Psoas muscle (tissue), 8 donors: Measurements from ENCODE around the gene UVSSA. TPM values are rescaled to one million over a fixed set of nuclear protein-coding genes. Genes with fewer than 3 reads are reported as not detected.

Experiments used
- ATAC-seq, 4 donors: fragments of 200-7000 bp; cut with Tn5 transposase; one replicate each; pipeline ENCODE4 v1.9.1; 2020; ENCODE audit warnings: moderate library complexity in 3 of 4, mild to moderate bottlenecking in 2 of 4
- DNase-seq, 2 donors: peaks; one replicate each; pipeline ENCODE4 v3.0.0-alpha.2; 2020
- H3K27ac ChIP-seq: fragments of 200-600 bp; one replicate; pipeline ENCODE4 v1.8.0; 2022
- H3K27me3 ChIP-seq, 3 donors: fragments of 200-600 bp in 1 of 3; one replicate each; pipeline versions ENCODE4 v1.6.1 to v1.8.0; 2013 to 2022; ENCODE audit warnings: low read length in 2 of 3, mild to moderate bottlenecking in 2 of 3, moderate library complexity in 1 of 3; ENCODE audit not compliant: insufficient read depth in 3 of 3
- H3K36me3 ChIP-seq, 2 donors: fragments of 200-600 bp in 1 of 2; one replicate each; pipeline versions ENCODE4 v1.6.1 to v1.8.0; 2013 to 2022; ENCODE audit warnings: low read depth in 1 of 2, mild to moderate bottlenecking in 1 of 2, moderate library complexity in 1 of 2; ENCODE audit not compliant: insufficient read depth in 1 of 2
- H3K4me1 ChIP-seq: fragments of 200-600 bp; one replicate; pipeline ENCODE4 v1.8.0; 2022
- H3K4me3 ChIP-seq: fragments of 200-600 bp; one replicate; pipeline ENCODE4 v1.8.0; 2022; ENCODE audit warnings: mild to moderate bottlenecking
- H3K9me3 ChIP-seq: fragments of 200-600 bp; one replicate; pipeline ENCODE4 v1.8.0; 2022
- WGBS, 3 donors: extraction: QIAGEN DNeasy Blood & Tissue Kit; methylation state at CpG; one replicate each; pipeline versions ENCODE4 v1.1.6 to v1.1.7; 2013; 5-methylcytosine and 5-hydroxymethylcytosine counted together
- intact Hi-C, 2 donors: fragments of 100-400 bp; cut with DNase I; formaldehyde crosslinking; loops; one replicate each; pipeline versions ENCODE4 v1.11.0 to v1.14.2; 2022
- polyA plus RNA-seq, 3 donors: library from polyadenylated mRNA; stranded (reverse); fragments of 200-250 nt; gene quantifications; one replicate each; pipeline ENCODE4 v1.2.3, GENCODE V29; 2013
- total RNA-seq, 4 donors: library from RNA; stranded (reverse); fragmentation: NEBNext Ultra II Directional in 2 of 4; extraction: Animal tissue kit (Norgen Biotek cat#: 25700) in 2 of 4; gene quantifications; one replicate each; pipeline versions ENCODE4 v1.2.1 to v1.2.4, GENCODE V29; 2021 to 2023
- TF ChIP-seq, protein P1 (sequence below): fragments of 200-600 bp; IDR thresholded peaks from one replicate; pipeline ENCODE4 v1.8.0; 2022; ENCODE audit warnings: antibody characterized with exemption
- donor health status: healthy with polysubstance abuse.
- donor health status: DM: no; HTN: no; CAD: no; lungs with moderate emphysema.
- donor health status: Bipolar disorder and iron deficiency.
- donor health status: healthy.
- donor health status: DM: yes; HTN: yes; CAD: no.
- donor health status: DM: no; HTN: no; CAD: no.
- donor health status: DM: no; HTN: no; CAD: no.
- donor health status: DM: yes; HTN: yes; CAD: no.

UVSSA gene
- total and polyA plus RNA-seq, 7 donors: 1.9 to 9.4 (median 7.7) TPM

DNA sequence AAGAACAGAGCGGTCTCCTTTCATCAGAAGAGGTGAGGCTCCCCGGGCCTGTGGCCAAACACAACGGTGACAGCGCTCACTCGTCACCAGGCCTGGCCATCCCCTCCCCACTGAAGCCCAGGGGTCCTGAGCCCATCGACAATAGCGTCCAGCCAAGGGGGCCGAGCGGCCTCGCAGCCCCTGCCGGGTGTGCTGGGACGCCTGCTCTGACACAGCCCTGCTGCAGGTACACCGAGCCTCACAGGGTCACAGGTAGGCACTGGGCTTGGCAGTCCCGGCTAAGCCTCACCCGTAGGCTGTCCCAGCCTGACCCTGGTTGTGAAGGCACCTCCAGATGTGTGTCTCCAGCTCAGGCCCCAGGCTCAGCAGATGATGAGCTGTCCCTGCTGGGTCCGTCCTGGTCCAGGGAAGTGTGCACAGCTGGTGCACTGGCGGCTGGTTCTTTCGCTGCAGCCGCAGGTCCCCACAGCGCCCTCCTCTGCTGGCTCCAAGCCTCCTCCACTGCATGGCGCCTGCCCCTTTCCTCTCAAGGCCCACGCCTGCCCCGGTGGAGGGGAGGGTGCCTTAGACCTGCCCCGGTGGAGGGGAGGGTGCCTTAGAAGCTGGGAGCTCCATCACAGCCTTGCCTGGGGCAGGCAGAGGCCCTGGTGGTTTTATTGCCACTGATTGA lies 21.5 kb downstream of the UVSSA start:
- intact Hi-C loops: no loop called here
- no peak overlapping the region for H3K4me3 ChIP-seq
- peak in 1 of 2 donors; percentile 13 for DNase-seq

DNA sequence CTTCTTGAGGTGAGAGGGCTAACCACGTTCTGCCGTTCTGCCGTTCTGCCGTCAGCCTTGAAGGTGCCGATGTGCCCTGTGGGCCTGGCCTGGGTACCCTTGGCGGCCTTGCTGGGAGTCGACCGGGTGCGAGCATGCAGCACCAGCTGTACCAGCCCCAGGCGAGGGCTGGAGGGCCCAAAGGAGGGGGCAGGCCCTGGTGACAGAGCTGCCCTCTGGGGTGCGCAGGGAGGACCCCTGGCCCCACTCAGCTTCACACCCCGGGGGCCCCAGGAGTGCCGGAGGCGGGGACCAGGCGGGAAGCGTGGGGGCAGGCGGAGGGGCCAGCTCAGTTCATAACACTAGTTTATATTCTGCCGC lies 22.1 kb downstream of the UVSSA start:
- Histone ChIP-seq H3K27ac (no peak overlapping the region), H3K9me3 (no peaks in the 10 kb centered on the region), H3K4me3 (no peak overlapping the region), H3K36me3 (peaks cover 3 to 38% of the 10 kb centered on the region in 2 donors), H3K4me1 (no peaks in the 10 kb centered on the region), H3K27me3 (no peaks in the 10 kb centered on the region)
- no peak for ATAC-seq
- WGBS, 3 donors: 84 to 88% (median 88%) methylated on average over 18 of the region's 18 CpGs
- intact Hi-C loops: no loop called here
- TF ChIP-seq, protein P1, sequence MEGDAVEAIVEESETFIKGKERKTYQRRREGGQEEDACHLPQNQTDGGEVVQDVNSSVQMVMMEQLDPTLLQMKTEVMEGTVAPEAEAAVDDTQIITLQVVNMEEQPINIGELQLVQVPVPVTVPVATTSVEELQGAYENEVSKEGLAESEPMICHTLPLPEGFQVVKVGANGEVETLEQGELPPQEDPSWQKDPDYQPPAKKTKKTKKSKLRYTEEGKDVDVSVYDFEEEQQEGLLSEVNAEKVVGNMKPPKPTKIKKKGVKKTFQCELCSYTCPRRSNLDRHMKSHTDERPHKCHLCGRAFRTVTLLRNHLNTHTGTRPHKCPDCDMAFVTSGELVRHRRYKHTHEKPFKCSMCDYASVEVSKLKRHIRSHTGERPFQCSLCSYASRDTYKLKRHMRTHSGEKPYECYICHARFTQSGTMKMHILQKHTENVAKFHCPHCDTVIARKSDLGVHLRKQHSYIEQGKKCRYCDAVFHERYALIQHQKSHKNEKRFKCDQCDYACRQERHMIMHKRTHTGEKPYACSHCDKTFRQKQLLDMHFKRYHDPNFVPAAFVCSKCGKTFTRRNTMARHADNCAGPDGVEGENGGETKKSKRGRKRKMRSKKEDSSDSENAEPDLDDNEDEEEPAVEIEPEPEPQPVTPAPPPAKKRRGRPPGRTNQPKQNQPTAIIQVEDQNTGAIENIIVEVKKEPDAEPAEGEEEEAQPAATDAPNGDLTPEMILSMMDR: no peak
- DNase-seq: no peak

More for the DNA sequence above, 21.5 kb downstream of the UVSSA start:
- WGBS, 3 donors: 88 to 93% (median 90%) methylated on average over 23 to 24 of the region's 24 CpGs
- no peak for ATAC-seq
- no peaks in the 10 kb centered on the region for H3K4me1 ChIP-seq
- no peaks in the 10 kb centered on the region for H3K27me3 ChIP-seq
- H3K9me3 ChIP-seq: no peaks in the 10 kb centered on the region
- TF ChIP-seq, protein P1: no peak
- H3K27ac ChIP-seq: no peak overlapping the region
- H3K36me3 ChIP-seq: peaks cover 3 to 33% of the 10 kb centered on the region in 2 donors

- no peak overlapping the region for H3K4me3 ChIP-seq
- intact Hi-C loops: no loop called here
- TF ChIP-seq, protein P1: no peak
- no peaks in the 10 kb centered on the region for H3K9me3 ChIP-seq
- 91 to 93% (median 93%) methylated on average over 22 of the region's 22 CpGs for WGBS, 3 donors
- H3K27ac ChIP-seq: no peak overlapping the region
- peaks cover 3 to 39% of the 10 kb centered on the region in 2 donors for H3K36me3 ChIP-seq
- H3K27me3 ChIP-seq: no peaks in the 10 kb centered on the region
- H3K4me1 ChIP-seq: no peaks in the 10 kb centered on the region
- no peak for DNase-seq
- ATAC-seq: no peak
These were observed 22.6 kb downstream of the UVSSA start for GRCh38 chr4:1369479-1370079.

DNA sequence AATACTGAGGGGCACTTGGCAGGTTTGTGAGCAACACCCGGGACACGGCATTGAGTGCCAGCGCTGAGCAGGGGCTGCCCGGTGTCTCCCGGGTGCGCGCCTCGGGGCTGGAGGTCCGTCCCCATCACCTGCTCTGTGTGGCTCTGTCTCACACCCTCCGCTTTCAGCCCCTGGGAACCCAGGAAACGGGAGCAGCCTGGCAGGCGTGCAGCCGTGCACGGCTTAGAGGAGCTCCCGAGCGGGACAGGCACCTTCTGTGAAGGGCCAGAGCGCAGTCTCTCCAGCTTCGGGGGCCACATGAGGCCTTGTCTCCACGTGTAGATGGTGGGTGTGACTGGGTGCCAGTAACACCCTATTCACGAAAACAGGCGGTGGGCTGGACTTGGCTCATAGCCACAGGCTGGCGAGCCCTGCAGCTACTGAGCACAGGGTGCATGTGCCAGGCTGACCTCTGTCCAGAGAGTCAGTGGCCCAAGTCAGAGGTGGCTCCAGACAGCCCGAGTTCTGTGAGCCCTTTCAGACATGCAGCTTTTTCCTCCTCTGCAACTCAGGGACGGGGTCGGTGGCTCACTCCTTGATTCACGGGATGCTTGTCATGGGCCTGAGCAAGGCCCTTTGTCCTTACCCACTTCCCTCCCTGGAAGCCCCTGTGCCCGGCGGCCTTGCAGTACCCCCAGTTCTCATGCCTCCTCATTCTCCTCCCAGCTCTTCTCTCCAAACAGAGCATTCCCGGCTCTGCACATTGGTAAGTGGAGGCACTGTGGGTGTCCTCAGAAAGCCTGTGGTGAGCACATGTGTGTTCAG lies 23.5 kb downstream of the UVSSA start:
- no peak for ATAC-seq
- Histone ChIP-seq H3K27ac (no peak overlapping the region), H3K9me3 (no peaks in the 10 kb centered on the region), H3K27me3 (no peaks in the 10 kb centered on the region), H3K36me3 (peaks cover 3 to 44% of the 10 kb centered on the region in 2 donors), H3K4me3 (no peak overlapping the region), H3K4me1 (no peaks in the 10 kb centered on the region)
- intact Hi-C loops: no loop called here
- WGBS, 3 donors: 87 to 90% (median 87%) methylated on average over 29 of the region's 29 CpGs
- DNase-seq: peak in 1 of 2 donors; percentile 42
- TF ChIP-seq, protein P1: no peak
